SHP77 treated with DMSO at 0.1 percent for 48 hours (cell line): ENCODE results near the gene CHN1.

Experiments
- DNase-seq: peaks from one replicate; lab custom pipeline; 2025; lab: John Stamatoyannopoulos, UW

CHN1 gene

DNA sequence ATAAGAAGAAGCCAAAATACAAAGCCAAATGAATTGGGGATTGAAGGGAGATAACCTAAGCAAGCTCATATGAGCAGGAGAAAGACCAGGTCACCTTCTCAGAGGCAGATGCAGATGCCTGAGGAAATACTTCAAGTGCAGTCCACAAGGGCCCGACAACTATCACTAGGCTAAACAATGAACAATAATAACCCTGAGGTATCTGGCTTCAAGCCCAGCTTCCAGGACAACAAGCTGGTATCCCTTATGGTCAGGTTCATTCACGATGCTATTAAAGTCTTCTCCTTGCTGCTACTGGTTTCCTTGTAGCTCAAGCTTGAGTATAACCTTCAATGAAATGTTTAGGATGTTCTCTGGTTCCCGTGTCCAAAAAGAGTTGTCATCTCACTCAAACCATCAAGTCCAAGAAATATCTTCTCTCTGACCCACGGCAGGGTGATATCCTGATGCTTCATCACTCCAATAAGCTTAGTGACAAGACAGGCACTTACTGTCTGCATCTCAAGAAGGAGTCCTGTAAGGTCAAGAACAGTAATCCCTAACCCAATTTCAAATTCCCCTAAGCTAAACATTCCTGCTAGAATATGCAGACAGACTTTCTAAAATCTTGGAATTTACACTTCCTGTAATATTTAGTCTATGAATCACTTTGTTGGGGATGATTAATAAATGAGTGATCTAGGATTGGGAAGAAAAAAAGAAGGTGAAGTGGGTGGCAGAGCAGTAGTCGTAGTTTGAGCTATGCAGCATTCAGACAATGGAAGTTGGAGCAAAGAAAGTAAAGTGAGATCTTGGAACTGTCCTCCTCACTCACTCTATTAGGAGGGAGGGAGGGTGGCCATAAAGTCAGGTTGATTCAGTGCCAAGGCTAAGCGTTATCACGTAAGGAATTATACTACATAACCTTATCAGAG is 33.1 kb downstream of the CHN1 start:
- peak; percentile 1 for DNase-seq

DNA sequence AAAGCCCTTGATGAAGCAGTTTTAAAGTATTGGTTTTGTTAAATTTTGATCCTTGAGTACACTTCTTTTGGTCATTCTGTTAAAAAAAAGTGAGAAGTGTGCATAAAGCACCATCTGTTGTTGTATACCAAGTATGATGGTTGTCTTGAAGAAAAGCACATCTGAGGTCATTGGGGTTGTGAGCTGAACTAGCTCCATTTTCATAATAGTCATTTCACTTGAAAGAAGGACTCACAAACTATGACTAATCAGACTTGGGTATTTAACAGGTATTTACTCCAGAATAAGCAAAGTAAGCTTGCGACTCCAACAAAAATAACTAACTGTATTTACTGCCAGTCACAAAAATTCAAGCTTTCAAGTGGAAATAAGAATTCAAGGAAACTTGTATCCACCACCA is 35.1 kb downstream of the CHN1 start:
- DNase-seq: no peak

DNA sequence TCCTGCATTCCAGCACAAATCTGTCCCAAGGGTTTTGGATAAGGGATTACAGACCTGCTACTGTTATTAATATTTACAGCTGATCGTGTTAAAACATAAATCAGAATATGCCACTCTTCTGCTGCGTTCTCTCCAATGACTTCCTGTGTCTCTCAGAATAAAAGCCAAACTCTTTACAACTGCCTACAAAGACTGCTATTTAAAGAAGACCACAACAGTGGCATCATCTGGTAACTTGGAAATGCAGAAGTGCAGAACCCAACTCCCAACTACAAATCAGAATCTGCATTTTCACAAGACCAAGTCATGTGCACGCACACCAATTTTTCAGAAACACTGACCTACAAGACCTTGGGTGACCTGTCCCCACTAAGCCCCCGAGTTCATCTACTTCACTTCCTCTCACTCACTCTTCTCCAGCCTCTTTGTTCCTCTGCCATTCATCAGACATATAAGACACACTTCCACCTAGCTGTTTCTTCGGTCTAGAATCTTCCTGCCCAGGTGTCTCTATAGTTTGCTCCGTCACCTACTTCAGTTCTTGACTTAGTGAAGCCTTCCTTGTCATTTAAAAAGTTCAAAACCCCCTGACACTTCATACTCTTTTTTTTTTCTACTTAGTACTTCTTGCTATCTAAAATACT is 36.0 kb downstream of the CHN1 start:
- no peak for DNase-seq

DNA sequence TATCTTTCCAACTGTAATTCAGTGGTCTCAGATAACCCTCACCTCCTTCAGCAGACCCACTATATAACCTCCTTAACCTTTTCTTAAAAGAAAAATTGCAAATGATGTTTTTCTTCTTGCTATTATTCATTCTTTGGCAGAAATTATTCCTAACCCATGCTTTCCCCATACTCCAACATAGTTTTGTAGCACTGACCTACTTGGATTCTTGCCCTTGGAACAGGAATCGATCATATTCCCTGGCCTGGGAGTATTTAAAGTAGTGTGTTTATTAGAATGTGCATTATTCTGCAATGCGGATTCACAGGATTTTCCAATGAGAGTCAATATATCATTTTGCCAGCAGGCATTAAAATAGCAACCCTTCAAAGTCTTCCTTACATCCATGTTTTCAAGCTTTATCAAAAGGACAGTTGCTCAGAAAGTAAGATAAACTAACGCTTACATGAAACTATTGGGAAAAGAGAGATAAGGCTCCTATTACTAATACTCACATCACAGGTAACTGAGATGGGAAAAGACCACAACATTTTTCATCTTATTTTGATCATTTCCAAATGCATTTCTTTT is 37.4 kb downstream of the CHN1 start:
- no peak for DNase-seq

DNA sequence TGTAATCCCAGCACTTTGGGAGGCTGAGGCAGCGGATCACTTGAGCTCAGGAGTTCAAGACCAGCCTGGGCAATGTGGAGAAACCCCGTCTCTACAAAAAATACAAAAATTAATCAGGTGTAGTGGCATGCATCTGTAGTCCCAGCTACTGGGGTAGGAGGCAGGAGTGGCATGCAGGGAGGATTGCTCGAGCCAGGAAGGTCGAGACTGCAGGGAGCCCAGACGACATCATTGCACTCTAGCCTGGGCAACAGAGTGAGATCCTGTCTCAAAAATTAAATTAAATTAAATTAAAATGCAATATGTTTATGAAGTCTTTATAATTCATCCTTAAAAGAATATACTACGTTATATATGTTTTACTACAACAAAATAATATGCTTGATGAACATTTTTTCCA is 38.1 kb downstream of the CHN1 start:
- DNase-seq: no peak

DNA sequence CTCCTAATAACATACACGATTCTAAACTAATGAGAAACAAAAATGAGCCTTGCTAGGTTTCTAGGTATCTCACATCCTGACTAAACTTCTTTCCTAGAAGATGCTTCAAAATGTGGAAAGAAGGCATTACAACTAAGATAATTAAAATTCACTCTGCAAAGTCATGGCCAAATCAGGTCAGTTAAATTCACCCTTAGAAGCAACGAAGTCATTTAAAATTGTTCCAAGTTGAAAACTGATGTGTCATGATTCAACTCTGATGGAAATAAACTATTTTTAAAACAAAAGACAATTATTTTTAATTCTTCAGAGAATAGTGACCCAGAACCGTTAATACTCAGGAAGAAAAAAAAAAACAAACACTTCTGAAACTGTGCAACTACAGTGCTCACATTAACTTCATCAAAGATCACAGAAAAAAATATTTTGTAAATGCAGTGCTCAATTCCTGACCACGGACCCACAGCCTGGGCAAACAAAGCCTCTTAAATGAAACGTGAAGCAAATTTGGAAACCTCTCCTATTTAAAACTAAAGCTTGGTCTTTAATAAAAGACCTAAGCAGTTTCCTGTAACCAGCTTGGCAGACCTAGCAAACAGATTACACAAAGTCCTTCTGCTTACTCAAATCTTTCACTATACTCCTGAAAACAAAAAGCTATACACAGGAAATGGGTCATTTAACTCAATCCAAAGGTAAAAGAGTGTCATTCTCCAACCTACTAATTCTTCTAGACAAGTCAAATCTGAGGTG is 39.0 kb downstream of the CHN1 start:
- no peak for DNase-seq

DNA sequence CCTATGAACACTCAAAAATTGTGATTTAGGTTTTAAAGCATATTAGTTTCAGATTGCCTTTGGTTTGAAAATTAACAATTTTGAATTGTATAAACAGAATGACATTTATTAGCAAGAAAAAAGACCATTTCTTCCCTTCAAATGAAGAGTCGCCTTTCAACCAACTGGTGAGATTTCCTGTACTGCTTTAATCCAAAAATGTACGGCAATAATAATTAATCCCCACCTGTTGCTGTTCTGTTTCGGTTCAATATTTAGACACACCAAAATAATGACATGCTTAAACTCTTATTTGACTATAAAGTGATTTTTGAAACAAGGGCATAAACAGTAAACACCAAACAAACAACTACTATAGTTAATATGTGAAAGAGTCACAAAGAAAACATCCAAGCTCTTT is 39.6 kb downstream of the CHN1 start:
- DNase-seq: no peak

DNA sequence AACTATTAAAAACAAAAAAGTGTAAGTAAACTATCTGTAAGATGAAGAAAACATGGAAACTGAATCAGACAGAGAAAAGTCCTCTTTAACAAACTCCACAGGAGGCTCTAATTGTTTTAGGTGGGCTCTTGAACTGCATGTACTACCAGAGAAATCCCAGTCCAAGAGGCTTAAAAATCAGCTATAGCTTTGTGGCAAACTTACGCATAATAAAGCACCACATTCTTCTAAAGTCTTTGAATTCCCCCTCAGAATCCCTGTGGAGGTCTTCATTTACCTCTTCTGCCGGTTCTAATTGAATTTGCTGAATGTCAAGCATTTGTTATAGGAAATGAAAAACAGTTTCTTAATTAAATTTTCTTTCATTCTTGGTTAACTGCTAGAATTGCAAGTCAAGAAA is 40.8 kb downstream of the CHN1 start:
- DNase-seq: no peak

DNA sequence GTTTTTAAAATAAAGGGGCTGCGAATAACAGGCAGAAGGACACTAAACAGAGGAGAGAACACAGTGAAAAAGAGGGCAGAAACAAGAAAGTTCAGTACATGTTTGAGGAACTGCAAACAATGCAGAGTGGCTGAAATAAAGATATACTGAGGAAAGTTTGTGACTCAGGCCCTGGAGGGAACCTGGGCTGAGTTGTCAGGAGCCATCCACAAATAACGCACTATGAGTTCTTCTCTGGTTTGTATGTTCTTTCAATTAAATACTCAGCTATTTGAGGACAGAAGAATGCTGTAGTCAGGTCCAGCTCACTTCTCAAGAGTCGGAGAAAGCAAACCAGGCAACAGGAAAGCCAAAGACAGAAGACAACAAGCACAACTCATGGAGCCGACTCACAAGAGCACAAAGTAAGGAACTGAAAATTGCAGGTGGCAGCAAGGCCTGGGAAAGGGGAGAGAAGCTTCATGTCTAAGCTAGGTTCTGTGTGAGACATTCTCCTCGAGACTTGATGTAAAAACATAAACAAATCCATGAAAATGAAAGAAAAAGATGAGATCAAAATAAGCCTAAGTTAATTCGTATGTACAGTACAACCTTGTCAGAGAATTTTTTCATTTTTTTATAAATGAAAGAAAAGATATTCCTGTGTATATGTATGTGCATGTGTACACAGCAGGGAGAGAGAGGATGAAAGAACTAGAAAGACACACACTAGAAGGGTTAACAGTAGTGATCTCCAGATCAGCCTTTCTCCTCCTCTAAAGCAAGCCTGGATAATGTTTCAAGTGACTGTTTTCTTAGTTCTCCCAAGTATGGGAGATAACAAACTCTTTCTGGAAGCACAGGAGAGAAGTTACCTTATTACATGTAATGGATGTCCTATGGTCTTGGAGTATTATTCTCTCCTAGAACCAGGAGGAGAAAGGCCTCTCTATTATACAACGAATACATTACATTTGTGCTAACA is 41.5 kb downstream of the CHN1 start:
- DNase-seq: no peak

DNA sequence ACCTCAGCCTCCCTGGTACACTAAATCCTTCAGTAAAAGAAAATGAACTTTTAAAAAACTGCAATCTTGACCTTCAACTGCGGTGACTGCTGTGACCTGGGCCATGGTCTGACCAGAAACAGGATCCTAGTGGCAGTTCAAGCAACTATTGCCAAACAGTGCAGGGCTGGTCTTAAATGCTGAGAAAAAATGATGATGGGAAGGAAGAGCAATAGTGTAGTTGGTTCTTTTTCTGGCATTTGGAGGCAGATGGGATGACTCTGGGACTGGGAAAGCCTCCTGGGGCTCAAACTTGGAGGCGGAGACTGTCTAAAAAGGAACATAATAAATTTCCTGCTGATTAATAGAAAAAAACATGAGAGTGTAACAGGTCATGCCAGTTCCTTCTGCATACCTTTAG is 45.4 kb downstream of the CHN1 start:
- DNase-seq: no peak

DNA sequence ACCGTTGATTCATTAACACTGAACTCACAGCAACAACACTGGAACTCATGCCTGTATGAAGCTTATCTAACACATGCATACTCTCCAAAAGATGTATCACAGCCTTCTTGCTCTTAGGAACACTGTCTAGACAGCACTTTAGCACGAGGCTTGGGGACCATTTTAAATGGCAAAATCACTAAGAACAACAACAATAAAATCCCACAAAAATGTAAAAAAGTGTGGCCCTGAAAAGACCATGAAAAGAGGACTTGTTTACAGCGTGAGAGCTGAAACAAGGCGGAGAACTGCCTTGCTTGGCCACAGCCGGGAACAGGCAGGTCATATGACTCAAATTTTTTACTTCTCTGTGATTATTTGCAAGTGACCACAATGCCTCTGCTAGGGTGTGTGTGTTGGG is 48.1 kb downstream of the CHN1 start:
- no peak for DNase-seq

DNA sequence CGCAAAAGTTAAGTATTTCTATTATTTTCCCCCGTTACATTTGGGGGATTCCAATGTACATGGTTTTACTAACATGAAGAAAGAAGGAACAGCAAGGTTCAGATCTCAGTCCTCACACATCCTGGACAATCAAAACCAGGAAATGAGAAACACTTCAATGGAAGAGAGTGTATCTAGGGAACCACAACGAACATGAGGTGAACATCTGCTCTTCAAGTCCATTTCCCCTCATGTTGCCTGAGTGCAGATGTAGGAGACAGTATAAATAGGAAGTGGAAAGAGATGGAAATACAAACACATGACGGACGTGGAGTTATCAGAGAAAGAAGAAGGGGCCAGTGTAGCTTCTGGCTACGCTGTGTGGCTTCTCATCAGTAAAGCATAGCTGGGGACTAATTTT is 52.6 kb downstream of the CHN1 start:
- DNase-seq: peak; percentile 37

DNA sequence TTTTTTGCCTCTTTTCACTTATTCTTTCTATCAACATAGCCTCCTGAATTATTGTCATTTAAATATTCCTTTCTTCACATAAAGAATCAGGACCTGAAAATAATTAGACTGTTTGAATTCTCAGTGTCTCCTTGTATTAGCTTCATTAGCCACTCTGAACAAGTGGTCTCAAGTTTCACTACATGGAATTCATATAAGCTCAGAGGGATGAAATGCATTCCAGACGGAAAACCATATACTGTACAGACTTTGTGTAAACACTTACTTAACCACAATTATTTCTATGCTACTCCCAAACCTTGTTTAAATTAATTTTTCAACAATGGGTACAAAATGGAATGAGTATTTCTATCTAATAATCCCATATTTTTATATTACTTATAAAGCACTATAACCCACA is 53.4 kb downstream of the CHN1 start:
- no peak for DNase-seq

DNA sequence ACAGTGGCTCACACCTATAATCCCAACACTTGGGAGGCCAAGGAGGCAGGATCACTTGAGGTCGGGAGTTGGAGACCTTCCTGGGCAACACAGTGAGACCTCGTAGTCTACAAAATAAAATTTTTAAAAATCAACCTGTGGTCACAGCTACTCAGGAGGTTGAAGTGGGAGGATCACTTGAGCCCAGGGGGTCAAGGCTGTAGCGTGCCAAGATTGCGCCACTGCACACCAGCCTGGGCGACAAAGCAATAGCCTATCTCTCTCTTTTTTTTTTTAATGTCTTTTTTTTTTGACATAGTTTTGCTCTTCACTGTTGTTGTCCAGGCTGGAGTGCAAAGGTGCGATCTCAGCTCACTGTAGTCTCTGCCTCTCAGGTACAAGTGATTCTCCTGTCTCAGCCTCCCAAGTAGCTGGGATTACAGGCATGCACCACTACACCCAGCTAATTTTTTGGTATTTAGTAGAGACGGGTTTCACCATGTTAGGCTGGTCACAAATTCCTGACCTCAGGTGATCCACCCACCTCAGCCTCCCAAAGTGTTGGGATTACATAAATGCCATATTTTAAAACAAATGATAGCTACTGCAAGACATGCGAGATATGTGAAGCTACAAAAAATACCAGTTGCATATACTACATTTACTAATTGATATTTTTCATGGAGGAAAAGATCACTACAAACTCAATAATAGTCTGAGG is 55.0 kb downstream of the CHN1 start:
- no peak for DNase-seq

DNA sequence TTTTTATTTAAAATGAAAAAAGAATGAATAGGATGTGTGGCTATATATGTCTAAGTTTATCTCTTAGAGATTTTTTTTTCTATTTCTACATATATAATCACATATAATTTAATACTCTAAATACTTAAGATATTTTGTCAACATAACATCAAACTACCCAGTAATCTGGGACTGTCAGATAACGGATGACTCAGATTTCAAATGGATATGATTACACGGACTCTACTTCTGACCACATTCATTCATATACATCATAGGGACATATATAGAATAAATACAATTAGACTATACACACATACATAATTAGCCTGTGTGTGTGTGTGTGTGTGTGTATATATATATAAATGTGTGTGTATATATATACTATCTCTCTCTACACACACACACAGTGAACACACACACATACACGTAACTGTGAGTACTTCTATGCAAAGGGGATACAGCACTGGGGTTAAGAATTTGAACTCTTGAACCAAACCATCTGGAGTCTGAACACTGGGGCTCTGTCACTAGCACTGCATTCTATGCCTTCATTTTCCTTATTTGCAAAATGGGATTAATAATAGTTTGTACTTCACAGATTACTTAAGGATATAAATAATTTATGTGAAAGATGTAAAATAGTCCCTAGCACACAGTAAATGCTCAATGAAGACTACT is 59.5 kb downstream of the CHN1 start:
- no peak for DNase-seq

DNA sequence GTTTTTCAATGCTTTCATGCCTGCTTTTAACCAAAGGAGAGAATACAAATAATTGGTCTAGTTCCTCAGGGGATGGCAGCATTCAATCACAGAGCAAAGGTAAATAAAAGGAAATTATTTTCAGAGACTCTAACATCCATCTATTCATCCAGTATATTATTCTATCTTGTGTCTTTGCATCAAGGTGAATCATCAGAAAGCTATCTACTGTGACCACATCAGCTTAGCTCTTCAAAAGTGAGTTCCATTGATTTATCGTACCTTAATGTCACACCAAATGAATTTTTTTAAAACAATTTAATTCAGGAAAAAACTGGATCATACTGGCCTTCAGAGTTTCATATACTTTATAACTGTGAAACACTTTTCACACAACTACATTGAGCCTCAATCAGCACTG is 66.1 kb downstream of the CHN1 start:
- DNase-seq: no peak

DNA sequence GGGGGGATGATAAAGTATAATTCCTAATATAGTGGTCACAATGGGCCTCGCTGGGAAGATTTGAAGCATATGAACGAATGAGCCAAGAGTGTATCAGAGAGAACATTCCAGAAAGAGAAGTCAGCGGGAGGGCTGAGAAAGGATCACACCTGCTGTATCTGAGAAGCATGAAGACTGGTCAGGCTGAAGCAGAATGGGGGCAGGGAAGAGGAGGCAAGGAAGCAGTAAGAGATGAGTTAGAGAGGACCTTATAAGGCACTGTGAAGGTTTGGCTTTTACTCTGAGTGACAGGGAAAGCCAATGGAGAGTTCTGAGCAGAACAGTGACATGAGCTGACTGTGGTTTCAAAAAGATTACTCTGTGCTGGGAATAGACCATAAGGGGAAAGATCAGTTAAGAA is 73.5 kb downstream of the CHN1 start:
- DNase-seq: no peak

DNA sequence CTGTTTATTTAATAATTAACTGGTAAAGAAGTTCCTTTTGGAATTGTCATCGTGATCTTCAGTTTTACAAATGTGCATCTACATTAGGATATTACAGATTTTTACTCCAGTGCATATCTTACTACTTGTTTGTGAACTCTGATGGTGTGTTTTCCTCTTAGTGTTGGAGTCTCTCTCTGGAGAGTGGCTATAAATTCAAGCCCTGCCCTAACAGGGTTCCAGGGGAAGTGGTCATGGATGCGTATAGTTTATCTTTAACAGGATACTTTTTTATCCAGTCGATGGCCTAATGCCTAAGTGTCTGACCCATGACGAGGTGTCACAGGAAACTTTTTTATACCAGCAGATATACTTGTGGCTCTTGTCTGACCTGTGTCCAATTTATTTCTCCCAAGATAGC is 75.4 kb downstream of the CHN1 start:
- DNase-seq: no peak

DNA sequence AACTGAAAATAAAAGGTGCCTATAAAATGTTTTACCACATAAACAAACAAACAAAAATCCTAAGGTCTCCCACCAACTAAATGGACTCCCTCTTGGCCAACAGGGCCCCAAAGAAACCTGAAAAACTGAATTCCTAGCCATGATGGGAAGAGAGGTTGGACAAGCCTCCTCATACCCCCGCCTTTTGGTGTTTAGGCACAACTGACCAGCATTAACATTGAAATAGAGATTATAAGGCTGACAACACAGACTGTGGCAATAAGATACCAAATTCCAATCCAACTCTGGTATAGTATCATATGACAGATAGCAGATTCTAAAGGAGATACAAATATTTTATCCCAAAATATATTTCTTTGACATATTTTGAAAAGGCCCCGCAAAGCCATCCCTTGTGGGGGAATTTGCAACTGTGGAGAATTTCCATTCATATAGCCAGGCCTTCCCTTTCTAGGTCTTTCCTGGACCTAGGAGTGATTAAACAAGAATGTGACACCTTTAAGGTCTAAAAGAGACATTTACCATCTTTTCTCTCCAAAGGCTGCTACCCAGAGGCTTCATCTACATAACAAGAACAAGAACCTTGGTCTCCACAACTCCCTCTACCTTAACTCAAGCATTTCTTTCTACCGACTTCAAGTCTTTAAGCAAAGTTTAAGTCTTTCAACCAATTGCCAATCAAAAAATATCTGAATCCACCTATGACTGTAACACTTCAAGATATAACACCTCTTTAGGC is 80.0 kb downstream of the CHN1 start:
- no peak for DNase-seq
